ENCODE measurements around the gene ATAD1. TPM values are rescaled to one million over a fixed set of nuclear protein-coding genes. Genes with fewer than 3 reads are reported as not detected.

Gene ATAD1
- total RNA-seq, 2 experiments from 2014 or later, result 39.4 to 42.8 TPM

- Mint-ChIP-seq H3K9me3 (no peaks in the 10 kb centered on the region), H3K4me1 (ENCODE audit: low read depth) (peaks cover 31% of the 10 kb centered on the region), H3K27me3 (no peaks in the 10 kb centered on the region), H3K4me3 (no peak overlapping the region), H3K36me3 (peaks cover 26% of the 10 kb centered on the region), H3K27ac (peak overlapping the region; percentile 38)
- ChIA-PET CTCF (interaction anchor here (1.3 kb wide), 1 partner anchor 10 kb away, joined by 5 read pairs; no protein-coding TSS in a partner anchor), POLR2A (interaction anchor here (0.7 kb wide), 1 partner anchor 21 kb away, joined by 4 read pairs; no protein-coding TSS in a partner anchor)
- no peak for DNase-seq
- intact Hi-C loops (cut with micrococcal nuclease), result loop anchor here (2.0 to 5.0 kb wide), 2 partner anchors 14 to 671 kb away; partner anchors contain the start of gene GLUD1
These were observed 54.8 kb downstream of the ATAD1 start for GRCh38 chr10:87763086-87763861.

- Mint-ChIP-seq H3K9me3 (no peaks in the 10 kb centered on the region), H3K4me1 (ENCODE audit: low read depth) (peaks cover 31% of the 10 kb centered on the region), H3K36me3 (peaks cover 20% of the 10 kb centered on the region), H3K4me3 (no peak overlapping the region), H3K27me3 (no peaks in the 10 kb centered on the region), H3K27ac (peak overlapping the region; percentile 72)
- peak; percentile 75 for DNase-seq
- ChIA-PET CTCF (interaction anchor here (1.3 to 1.6 kb wide), 2 partner anchors 11 to 330 kb away, joined by 4 to 5 read pairs; no protein-coding TSS in a partner anchor), POLR2A (interaction anchor here (1.5 kb wide), 1 partner anchor 18 kb away, joined by 3 read pairs; no protein-coding TSS in a partner anchor)
- intact Hi-C loops (cut with micrococcal nuclease), result loop anchor here (1.0 to 5.0 kb wide), 6 partner anchors 8 to 670 kb away; partner anchors contain the start of genes ATAD1, GLUD1 and MINPP1
These were observed 56.1 kb downstream of the ATAD1 start for GRCh38 chr10:87761892-87762291.

- Mint-ChIP-seq H3K4me1 (ENCODE audit: low read depth) (peaks cover 31% of the 10 kb centered on the region), H3K9me3 (no peaks in the 10 kb centered on the region), H3K36me3 (peaks cover 22% of the 10 kb centered on the region), H3K4me3 (no peak overlapping the region), H3K27ac (peak overlapping the region; percentile 72), H3K27me3 (no peaks in the 10 kb centered on the region)
- DNase-seq, result no peak
- CTCF ChIA-PET, result interaction anchor here (0.6 to 2.6 kb wide), 3 partner anchors 11 to 330 kb away, joined by 3 to 7 read pairs (median 4); no protein-coding TSS in a partner anchor
- POLR2A ChIA-PET, result interaction anchor here (1.5 kb wide), 1 partner anchor 17 kb away, joined by 3 read pairs; no protein-coding TSS in a partner anchor
- intact Hi-C loops (cut with micrococcal nuclease), result loop anchor here (5.0 kb wide), 1 partner anchor 669 kb away; the partner anchor contains the start of gene GLUD1
These were observed 56.9 kb downstream of the ATAD1 start for GRCh38 chr10:87761153-87761552.

GRCh38 chr10:87760195-87760905 is 57.7 kb downstream of the ATAD1 start:
- H3K27ac Mint-ChIP-seq, result peak overlapping the region; percentile 52
- POLR2A ChIA-PET, result no interaction called here
- peaks cover 31% of the 10 kb centered on the region for H3K4me1 Mint-ChIP-seq (ENCODE audit: low read depth)
- no peaks in the 10 kb centered on the region for H3K27me3 Mint-ChIP-seq
- no peak overlapping the region for H3K4me3 Mint-ChIP-seq
- intact Hi-C loops (cut with micrococcal nuclease), result loop anchor here (5.0 kb wide), 1 partner anchor 668 kb away; the partner anchor contains the start of gene GLUD1
- CTCF ChIA-PET, result interaction anchor here (2.6 kb wide), 1 partner anchor 12 kb away, joined by 7 read pairs; no protein-coding TSS in a partner anchor
- H3K9me3 Mint-ChIP-seq, result no peaks in the 10 kb centered on the region
- DNase-seq, result peak; percentile 23
- peaks cover 22% of the 10 kb centered on the region for H3K36me3 Mint-ChIP-seq

- POLR2A ChIA-PET, result no interaction called here
- Mint-ChIP-seq H3K27ac (no peak overlapping the region), H3K36me3 (peaks cover 22% of the 10 kb centered on the region), H3K9me3 (no peaks in the 10 kb centered on the region), H3K4me1 (ENCODE audit: low read depth) (peaks cover 34% of the 10 kb centered on the region), H3K27me3 (no peaks in the 10 kb centered on the region), H3K4me3 (no peak overlapping the region)
- DNase-seq, result no peak
- CTCF ChIA-PET, result interaction anchor here (2.6 kb wide), 1 partner anchor 13 kb away, joined by 7 read pairs; no protein-coding TSS in a partner anchor
- intact Hi-C loops (cut with micrococcal nuclease), result no loop called here
These were observed 58.5 kb downstream of the ATAD1 start for GRCh38 chr10:87759551-87759950.

GRCh38 chr10:87757685-87758084 is 60.3 kb downstream of the ATAD1 start:
- Mint-ChIP-seq H3K36me3 (peaks cover 32% of the 10 kb centered on the region), H3K27ac (no peak overlapping the region), H3K4me3 (no peak overlapping the region), H3K9me3 (no peaks in the 10 kb centered on the region), H3K4me1 (ENCODE audit: low read depth) (peaks cover 42% of the 10 kb centered on the region), H3K27me3 (no peaks in the 10 kb centered on the region)
- intact Hi-C loops (cut with micrococcal nuclease), result no loop called here
- POLR2A ChIA-PET, result no interaction called here
- no peak for DNase-seq
- CTCF ChIA-PET, result interaction anchor here (1.0 kb wide), 1 partner anchor 13 kb away, joined by 3 read pairs; no protein-coding TSS in a partner anchor

- POLR2A ChIA-PET, result no interaction called here
- Mint-ChIP-seq H3K4me1 (ENCODE audit: low read depth) (peaks cover 33% of the 10 kb centered on the region), H3K27ac (peak overlapping the region; percentile 49), H3K9me3 (no peaks in the 10 kb centered on the region), H3K4me3 (no peak overlapping the region), H3K27me3 (no peaks in the 10 kb centered on the region), H3K36me3 (peaks cover 26% of the 10 kb centered on the region)
- CTCF ChIA-PET, result no interaction called here
- DNase-seq, result no peak
- intact Hi-C loops (cut with micrococcal nuclease), result loop anchor here (1.0 kb wide), 1 partner anchor 8 kb away; no protein-coding TSS in a partner anchor
These were observed 63.8 kb downstream of the ATAD1 start for GRCh38 chr10:87753995-87754866.

GRCh38 chr10:87752566-87752965 is 65.5 kb downstream of the ATAD1 start:
- no peak for DNase-seq
- no peak overlapping the region for H3K4me3 Mint-ChIP-seq
- ChIA-PET POLR2A (interaction anchor here (1.1 kb wide), 1 partner anchor 12 kb away, joined by 5 read pairs; no protein-coding TSS in a partner anchor), CTCF (interaction anchor here (0.8 kb wide), 1 partner anchor 15 kb away, joined by 4 read pairs; no protein-coding TSS in a partner anchor)
- peaks cover 23% of the 10 kb centered on the region for H3K36me3 Mint-ChIP-seq
- intact Hi-C loops (cut with micrococcal nuclease), result no loop called here
- H3K27me3 Mint-ChIP-seq, result no peaks in the 10 kb centered on the region
- H3K27ac Mint-ChIP-seq, result no peak overlapping the region
- no peaks in the 10 kb centered on the region for H3K9me3 Mint-ChIP-seq
- peaks cover 33% of the 10 kb centered on the region for H3K4me1 Mint-ChIP-seq (ENCODE audit: low read depth)

GRCh38 chr10:87751274-87751673 is 66.8 kb downstream of the ATAD1 start:
- intact Hi-C loops (cut with micrococcal nuclease), result no loop called here
- Mint-ChIP-seq H3K27ac (no peak overlapping the region), H3K4me1 (ENCODE audit: low read depth) (peaks cover 33% of the 10 kb centered on the region), H3K27me3 (no peaks in the 10 kb centered on the region), H3K9me3 (no peaks in the 10 kb centered on the region), H3K36me3 (peaks cover 20% of the 10 kb centered on the region), H3K4me3 (no peak overlapping the region)
- ChIA-PET POLR2A (interaction anchor here (1.1 kb wide), 1 partner anchor 11 kb away, joined by 5 read pairs; no protein-coding TSS in a partner anchor), CTCF (interaction anchor here (1.1 to 2.6 kb wide), 2 partner anchors 17 to 21 kb away, joined by 4 to 11 read pairs; no protein-coding TSS in a partner anchor)
- DNase-seq, result no peak

GRCh38 chr10:87750817-87751216 is 67.2 kb downstream of the ATAD1 start:
- peaks cover 16% of the 10 kb centered on the region for H3K36me3 Mint-ChIP-seq
- ChIA-PET CTCF (interaction anchor here (1.1 to 2.6 kb wide), 2 partner anchors 16 to 21 kb away, joined by 4 to 11 read pairs; no protein-coding TSS in a partner anchor), POLR2A (no interaction called here)
- no peaks in the 10 kb centered on the region for H3K27me3 Mint-ChIP-seq
- no peak overlapping the region for H3K4me3 Mint-ChIP-seq
- DNase-seq, result no peak
- no peak overlapping the region for H3K27ac Mint-ChIP-seq
- H3K4me1 Mint-ChIP-seq (ENCODE audit: low read depth), result peaks cover 33% of the 10 kb centered on the region
- intact Hi-C loops (cut with micrococcal nuclease), result no loop called here
- H3K9me3 Mint-ChIP-seq, result no peaks in the 10 kb centered on the region

All from activated CD4-positive, alpha-beta memory T cell treated with anti-CD3 and anti-CD28 coated beads for 36 hours (primary cell).